GM21528 (cell line): ENCODE measurements around the gene JMJD1C.
"Not testable (repeated sequence)": the region's sequence is repeated elsewhere in the genome, so short reads cannot be mapped to it uniquely, and the experiment has no call there.

ENCODE experiments used
- ATAC-seq: cut with Tn5 transposase; IDR thresholded peaks from one replicate; pipeline ENCODE4 v1.9.1; 2021; ENCODE audit warnings: mild to moderate bottlenecking, moderate library complexity; ENCODE audit not compliant: unreplicated experiment, low FRiP score

JMJD1C gene

DNA sequence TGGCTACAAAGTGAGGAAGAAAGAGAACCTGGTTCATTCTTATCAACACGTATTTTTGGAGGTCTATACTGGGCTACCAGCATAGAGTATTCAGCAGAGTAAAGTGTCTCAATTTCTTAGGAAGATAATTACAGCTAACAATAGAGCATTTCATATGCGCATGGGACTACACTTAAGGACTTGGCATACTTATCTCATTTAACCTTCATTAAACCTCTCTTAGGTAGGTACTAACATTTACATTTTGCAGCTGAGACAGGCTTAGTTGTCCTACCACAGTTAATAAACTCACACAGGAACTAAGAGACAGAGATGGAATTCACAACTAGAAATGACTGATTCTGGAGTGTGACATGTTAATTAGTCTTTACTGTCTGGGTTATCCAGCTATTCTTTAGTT, 266.1 kb downstream of the JMJD1C start:
- ATAC-seq: no peak

DNA sequence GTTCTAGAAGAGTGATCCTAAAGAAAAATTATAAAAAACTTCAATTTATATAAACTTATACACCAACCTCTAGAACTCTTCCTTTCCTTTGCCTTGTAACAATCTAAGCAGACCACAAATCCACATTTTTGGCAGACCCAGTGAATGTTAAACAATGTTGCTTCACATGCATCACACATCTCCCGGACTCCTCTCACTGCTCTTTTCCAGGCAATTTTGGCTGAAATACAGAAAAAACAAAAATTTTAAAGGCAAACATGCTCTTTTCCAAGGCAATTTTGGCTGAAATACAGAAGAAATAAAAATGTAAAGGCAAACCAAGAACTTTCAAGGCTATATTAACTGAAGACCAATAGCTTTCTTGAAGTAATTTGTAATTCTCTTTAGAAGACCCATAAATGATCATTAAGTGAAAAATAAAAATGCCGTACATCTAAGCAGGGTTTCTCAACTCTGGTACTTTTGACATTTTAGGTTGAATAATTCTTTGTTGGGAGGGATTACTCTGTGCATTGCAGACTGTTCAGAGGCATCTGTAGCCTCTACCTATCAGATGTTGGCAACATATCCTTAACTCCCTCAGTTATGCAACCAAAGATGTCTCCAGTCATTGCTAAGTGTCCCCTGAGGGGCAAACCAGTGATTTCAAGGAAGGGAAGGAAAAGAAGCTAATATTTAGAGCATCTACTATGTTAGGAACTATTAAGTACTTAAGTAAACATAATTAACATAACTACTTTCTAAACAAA, 268.3 kb downstream of the JMJD1C start:
- no peak for ATAC-seq

DNA sequence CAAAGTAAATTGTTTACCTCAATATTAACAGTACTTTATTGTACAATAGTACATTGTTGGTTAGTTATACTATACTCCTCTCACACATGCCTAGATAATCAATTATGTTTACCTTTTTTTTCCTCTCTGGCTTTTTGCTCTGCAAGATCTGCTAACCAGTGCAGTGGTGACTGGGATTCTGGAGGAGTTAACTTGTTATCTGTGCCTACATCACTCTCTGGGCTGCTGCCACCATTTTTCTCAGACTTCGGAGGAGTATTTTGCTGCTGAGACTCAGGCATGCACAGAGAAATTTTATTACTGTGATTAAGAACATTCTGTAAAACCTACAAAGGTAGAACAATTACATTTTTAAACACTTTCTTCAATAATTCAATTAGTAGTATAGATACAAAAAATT, 273.0 kb downstream of the JMJD1C start:
- no peak for ATAC-seq

GRCh38 chr10:63175534-63175933, 290.2 kb downstream of the JMJD1C start:
- ATAC-seq: no peak

DNA sequence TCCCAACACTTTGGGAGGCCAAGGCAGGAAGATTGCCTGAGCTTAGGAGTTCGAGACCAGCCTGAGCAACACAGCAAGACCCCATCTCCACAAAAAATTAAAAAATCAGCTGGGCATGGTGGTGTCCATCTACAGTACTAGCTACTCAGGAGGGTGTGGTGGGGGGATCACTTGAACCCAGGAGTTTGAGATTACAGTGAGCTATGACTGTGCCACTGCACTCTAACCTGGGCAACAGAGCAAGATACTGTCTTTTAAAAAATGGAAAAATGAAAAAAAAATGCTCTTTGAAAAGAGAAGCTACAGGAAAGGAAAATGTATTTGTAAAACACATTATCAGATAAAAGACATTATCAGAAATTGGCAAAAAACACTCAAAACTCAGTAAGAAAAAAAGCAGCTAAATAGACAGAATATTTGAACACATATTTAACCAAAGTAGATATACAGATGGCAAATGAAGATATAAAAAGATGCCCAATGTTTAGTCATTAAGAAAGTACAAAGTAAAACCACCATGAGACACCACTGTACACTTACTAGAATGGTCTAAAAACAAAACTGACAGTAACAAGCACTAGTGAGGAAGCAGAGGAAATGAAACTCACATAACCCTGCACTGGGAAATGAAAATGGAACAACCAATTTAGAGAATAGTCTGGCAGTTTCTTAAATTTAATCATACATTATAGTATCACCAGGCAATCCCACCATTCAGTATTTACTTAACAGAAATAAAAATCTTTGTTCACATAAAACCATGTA, 292.1 kb downstream of the JMJD1C start:
- ATAC-seq: peak; percentile 99

GRCh38 chr10:63171926-63172325, 293.9 kb downstream of the JMJD1C start:
- ATAC-seq: no peak

- ATAC-seq: no peak
Measured at GRCh38 chr10:63171255-63171855, 294.4 kb downstream of the JMJD1C start.

DNA sequence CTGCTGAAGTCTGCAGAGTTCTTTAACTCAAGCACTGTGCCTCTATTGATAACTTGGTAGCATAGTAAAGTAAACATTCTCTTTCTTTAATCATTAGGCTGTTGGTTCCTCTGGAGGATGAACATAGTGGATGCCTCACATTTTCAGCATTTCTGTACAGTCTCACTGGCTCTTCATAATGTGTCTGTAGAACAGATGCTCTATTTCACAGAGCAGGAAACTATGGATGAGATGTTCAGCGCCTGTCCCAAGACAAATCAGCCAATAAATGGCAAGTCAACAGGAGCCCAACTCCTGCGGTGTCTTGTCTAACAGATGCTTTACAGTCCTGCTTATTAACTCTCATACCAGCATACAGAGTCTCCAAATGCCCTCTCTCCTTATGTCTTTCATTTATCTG, 296.2 kb downstream of the JMJD1C start:
- no peak for ATAC-seq

GRCh38 chr10:63168821-63169462, 296.8 kb downstream of the JMJD1C start:
- ATAC-seq: no peak

- no peak for ATAC-seq
Measured at GRCh38 chr10:63166742-63167258, 299.0 kb downstream of the JMJD1C start.

DNA sequence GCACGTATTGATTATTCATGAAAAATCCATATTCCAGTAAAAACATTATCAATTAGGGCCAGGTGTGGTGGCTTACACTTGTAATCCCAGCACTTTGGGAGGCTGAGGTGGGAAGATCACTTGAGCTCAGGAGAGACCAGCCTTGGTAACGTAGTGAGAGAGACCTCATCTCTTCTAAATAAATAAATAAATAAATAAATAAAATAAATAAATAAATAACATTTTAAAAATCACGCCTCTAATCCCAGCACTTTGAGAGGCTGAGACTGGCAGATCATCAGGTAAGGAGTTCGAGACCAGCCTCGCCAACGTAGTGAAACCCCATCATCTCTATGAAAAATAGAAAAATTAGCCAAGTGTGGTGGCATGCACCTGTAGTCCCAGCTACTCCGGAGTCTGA, 300.5 kb downstream of the JMJD1C start:
- ATAC-seq: no peak

- ATAC-seq: no peak
Measured at GRCh38 chr10:63164166-63164623, 301.6 kb downstream of the JMJD1C start.

DNA sequence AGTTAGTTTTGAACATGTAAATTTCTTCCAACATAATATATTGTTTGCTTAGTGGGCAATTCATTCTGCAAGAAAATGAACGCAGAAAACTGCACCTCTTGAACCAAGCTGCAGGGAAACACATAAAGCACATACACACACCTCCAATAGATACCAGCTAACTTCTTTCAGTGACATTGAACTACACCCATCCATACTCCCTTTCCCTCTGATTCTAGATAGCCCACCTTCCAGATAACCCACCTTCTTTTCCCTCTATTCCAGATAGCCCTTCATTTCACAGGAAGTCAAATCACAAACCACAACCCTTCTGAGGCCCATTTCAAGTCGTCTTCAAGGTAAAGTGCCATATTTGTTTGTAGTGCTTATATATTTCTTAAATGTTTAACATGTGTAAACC, 304.2 kb downstream of the JMJD1C start:
- no peak for ATAC-seq

DNA sequence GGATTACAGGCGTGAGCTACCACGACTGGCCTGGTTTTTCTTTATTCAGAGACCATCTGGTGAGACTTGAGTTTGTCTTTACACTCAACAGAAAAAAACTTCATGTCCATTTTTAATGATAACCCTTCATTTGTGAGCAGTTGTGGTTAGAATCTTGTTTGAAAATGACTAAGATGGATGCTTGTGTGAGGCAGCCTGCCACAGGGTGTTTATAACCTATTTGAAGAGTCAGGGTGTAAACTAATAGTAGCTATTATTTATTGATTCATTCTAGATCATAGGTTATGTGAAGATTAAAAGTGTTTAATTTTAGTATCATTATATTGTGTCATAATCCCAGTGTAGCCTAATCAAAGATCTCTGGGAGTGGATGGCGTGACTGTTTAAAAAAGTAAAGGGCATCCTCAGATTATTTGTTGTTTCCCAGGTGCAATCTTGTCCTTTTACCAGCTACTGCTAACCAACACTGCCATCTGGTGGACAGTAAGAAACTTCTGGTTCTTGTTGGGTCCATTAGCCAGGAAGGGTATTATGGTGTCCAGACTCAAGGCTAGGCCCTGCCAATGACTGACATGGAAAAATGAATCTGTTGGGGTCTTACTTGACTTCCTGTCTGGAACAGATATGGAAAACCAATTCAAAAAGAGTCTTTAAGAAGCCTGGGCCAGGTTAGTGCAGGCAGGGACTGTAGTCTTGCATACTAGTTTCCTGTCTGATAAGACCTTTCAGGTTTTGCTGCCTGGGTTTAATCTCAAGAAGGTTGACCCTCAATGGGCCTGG, 307.7 kb downstream of the JMJD1C start:
- ATAC-seq: peak; percentile 68

DNA sequence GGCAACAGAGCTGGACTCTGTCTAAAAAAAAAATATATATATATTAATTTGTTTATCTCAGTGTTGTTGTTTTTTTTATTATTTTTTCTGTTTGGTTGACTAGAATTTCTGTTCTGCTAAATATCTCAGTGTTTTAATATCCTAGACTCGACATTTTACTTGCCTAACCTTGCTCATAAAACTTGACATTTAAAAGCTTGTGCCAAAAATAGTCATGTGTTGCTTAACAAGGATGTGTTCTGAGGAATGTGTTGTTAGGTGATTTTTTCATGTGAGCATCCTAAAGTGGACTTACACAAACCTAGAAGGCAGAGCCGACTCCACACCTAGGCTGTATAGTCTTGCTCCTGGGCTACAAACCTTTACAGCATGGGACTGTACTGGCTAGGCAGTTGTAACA, 309.5 kb downstream of the JMJD1C start:
- no peak for ATAC-seq

DNA sequence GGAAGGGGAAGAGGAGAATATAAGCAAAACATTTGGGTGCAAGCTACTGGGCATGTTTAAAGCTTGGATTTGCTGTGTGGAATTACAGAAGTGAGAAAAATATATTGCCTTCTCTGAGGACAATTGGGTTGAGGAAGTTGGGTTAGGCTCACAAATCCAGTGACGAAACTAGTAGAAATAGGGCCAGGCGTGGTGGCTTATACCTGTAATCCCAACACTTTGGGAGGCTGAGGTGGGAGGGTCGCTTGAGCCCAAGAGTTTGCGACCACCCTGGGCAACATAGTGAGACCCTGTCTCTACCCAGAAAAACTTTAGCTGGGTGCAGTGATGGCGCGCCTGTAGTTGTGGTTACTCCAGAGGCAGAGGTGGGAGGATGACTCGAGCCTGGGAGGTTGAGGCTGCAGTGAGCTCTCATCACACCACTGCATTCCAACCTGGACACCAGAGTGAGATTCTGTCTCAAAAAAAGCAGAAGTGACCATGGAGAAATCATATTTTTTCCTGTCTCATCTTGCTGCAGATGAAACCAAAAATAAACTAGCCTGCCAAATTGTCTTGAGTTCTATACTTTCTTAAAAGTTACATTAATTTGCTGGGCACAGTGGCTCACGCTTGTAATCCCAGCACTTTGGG, 310.3 kb downstream of the JMJD1C start:
- ATAC-seq: no peak

DNA sequence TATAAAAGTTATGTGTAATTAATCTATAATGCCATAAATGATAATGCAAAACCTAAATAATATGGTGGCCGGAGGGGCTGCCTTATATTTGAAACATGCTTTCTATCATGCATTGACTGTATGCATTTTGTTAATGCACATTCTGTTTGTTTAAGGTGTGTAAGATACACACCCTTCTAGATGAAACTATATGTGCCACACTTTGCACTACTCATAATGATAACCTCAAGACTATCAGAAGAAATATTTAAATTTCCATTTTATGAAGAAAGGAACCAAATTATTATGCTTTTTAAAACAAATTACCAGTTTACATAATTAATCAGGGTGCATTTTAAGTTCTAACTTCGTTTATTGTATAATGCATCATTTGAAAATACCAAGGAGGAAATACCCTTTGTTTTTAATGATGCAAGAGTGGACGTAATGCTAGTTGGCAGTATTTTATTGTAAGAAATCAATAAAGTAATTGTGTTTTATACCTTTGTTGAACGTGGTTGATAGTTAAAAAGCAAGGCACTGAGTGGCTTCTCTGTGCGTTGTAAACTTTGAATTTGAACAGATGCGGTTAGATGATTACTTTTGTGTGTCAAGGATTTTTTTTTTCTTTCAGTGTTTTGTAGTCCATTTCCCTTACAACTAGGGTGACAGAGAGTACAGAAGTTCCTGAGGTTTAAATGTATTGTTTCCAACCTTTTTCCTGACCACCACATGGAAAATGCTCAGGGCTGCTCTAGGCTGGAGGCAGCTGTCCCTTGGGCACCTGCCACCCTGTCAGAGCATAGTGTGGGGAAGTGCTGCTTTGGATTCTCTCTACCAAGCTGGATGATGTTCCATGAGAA, 311.0 kb downstream of the JMJD1C start:
- no peak for ATAC-seq

DNA sequence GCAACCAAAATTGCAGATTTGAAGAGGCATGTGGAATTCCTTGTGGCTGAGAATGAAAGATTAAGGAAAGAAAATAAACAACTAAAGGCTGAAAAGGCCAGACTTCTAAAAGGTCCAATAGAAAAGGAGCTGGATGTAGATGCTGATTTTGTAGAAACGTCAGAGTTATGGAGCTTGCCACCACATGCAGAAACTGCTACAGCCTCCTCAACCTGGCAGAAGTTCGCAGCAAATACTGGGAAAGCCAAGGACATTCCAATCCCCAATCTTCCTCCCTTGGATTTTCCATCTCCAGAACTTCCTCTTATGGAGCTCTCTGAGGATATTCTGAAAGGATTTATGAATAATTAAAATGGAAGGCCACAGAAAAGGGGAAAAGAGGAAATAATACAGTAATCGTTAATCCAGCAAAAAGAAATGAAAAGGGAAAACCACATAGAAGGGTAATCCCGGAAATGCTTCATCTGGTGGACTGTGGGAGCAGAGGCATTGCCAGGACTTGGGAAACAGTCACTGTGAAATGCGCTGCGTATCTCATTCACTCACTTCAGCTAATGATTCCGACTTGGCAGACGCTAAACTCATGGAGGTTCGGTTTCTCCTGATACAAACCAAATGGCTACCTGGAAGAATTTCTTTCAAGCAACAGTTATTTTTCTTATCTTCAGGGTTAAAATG, 311.8 kb downstream of the JMJD1C start:
- not testable (repeated sequence) for ATAC-seq
